Hepatocyte (in vitro differentiated cells): ENCODE results near the gene GPAM.

ENCODE experiments used
- EZH2phosphoT487 ChIP-seq: fragments of 200-600 bp; sonication (generic); IDR thresholded peaks from one replicate; pipeline ENCODE4 v1.6.1; 2018; ENCODE audit warnings: antibody characterized with exemption, mild to moderate bottlenecking, low read depth, moderate library complexity; ENCODE audit not compliant: unreplicated experiment, severe bottlenecking
- TF ChIP-seq, protein P1 (sequence below): fragments of 200-600 bp; sonication (generic); IDR thresholded peaks from 2 replicates; pipeline ENCODE4 v1.5.1; 2016; ENCODE audit warnings: antibody characterized with exemption, mild to moderate bottlenecking; ENCODE audit not compliant: poor library complexity

DNA sequence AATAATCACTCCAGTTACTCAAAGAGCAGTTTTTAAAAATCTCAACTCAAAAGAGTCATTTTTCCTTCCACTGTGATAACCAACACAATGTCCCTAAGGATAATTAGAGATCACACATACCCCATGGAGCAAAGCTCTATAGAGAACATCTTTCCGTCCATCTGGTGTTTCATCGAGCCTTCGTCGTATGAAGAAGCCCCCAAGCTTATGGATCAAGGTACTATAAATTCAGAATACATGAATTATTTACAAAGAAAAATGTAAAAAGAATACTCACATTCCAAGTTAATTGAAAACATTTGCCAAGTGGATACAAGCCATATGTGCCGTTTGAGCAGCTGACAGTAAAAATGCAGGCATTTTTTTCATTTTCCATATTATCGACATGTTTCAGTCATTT is 14.8 kb downstream of the GPAM start:
- TF ChIP-seq, protein P1, sequence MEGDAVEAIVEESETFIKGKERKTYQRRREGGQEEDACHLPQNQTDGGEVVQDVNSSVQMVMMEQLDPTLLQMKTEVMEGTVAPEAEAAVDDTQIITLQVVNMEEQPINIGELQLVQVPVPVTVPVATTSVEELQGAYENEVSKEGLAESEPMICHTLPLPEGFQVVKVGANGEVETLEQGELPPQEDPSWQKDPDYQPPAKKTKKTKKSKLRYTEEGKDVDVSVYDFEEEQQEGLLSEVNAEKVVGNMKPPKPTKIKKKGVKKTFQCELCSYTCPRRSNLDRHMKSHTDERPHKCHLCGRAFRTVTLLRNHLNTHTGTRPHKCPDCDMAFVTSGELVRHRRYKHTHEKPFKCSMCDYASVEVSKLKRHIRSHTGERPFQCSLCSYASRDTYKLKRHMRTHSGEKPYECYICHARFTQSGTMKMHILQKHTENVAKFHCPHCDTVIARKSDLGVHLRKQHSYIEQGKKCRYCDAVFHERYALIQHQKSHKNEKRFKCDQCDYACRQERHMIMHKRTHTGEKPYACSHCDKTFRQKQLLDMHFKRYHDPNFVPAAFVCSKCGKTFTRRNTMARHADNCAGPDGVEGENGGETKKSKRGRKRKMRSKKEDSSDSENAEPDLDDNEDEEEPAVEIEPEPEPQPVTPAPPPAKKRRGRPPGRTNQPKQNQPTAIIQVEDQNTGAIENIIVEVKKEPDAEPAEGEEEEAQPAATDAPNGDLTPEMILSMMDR: no peak
- TF ChIP-seq EZH2phosphoT487: no peak
